ENCODE data around the gene PGC.

The PGC gene

DNA sequence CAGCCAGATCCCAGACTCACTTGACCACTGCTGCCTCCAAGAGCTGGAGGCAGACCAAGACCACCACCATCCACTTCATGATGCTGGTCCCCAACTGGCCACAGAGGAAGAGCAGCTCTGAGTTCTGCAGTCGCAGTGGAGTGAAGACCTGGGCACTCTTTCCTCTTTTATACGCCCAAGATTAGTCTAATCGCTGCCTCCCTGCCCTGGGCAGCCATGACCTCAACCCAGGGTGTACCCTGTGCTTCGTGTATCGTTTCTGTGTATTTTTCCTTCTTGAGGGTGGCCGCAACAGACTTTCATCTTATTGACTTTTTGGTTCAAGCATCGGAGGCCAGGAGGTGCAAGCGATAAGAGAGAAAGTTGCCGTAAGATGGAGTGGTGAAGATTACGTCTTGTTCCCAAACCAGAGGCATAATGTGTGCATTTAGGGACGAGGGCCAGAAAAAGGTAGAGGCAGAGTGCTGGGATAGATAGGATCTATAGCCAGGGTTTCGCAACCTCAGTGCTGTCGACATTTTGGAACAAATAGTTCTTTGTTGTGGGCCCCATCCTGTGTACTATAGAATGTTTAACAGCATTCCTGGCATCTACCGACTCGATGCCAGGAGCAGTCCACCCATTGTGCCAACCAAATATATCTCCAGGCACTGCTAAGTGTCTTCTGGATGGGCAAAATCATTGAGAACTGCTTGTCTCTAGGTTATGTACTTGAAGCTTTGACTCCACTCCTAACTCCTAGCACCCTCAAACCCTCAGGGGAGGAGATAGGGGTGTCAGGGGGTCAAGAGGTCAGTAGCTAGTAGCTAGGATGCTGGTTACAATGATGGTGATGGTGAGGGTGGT is at the start of gene PGC:
PGC (minus strand) TSS at position 142 of the 846 bp plus-strand sequence; CDS start at position 79, 63 bp downstream.
- ChIA-PET CTCF (no interaction called here), POLR2A (no interaction called here)
- DNase-seq (ENCODE audit: extremely low spot score) = no peak
- TF ChIP-seq, protein P1, sequence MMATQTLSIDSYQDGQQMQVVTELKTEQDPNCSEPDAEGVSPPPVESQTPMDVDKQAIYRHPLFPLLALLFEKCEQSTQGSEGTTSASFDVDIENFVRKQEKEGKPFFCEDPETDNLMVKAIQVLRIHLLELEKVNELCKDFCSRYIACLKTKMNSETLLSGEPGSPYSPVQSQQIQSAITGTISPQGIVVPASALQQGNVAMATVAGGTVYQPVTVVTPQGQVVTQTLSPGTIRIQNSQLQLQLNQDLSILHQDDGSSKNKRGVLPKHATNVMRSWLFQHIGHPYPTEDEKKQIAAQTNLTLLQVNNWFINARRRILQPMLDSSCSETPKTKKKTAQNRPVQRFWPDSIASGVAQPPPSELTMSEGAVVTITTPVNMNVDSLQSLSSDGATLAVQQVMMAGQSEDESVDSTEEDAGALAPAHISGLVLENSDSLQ (IDR thresholded peaks at IDR 0.05) = no peak
- TF ChIP-seq ARNT (IDR thresholded peaks at IDR 0.05) (no peak), BHLHE40 (IDR thresholded peaks at IDR 0.05; ENCODE audit: borderline replicate concordance) (no peak), TARDBP (IDR thresholded peaks at IDR 0.05) (no peak), SP1 (IDR thresholded peaks at IDR 0.05) (no peak)

DNA sequence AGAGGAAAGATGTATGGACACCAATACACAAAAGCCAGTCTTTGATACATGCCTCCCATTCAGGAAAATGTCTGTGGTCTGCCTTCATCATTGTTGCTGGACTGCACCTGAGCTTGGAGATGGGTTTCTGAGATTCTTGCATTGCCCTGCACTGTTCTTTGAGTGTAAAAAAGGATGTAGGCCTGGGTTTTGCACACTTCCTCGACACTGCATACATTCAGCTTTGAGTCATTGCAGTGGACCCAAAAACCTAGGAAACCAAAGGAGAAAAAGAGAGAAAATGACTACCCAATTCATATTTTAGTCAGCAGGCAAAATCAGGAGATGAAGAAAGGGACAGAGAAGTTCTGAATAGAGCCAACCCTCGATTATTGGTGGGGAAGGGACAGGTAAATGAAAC is 49.3 kb upstream of the PGC start:
- POLR2A ChIA-PET = interaction anchor here (0.7 kb wide), 1 partner anchor 9 kb away, joined by 4 read pairs; the partner anchor contains the start of gene TOMM6
- DNase-seq (ENCODE audit: extremely low spot score) = no peak
- TF ChIP-seq LEF1 (IDR thresholded peaks at IDR 0.05; ENCODE audit: borderline replicate concordance) (no peak), ZNF384 (IDR thresholded peaks at IDR 0.05) (no peak)
- CTCF ChIA-PET = no interaction called here

DNA sequence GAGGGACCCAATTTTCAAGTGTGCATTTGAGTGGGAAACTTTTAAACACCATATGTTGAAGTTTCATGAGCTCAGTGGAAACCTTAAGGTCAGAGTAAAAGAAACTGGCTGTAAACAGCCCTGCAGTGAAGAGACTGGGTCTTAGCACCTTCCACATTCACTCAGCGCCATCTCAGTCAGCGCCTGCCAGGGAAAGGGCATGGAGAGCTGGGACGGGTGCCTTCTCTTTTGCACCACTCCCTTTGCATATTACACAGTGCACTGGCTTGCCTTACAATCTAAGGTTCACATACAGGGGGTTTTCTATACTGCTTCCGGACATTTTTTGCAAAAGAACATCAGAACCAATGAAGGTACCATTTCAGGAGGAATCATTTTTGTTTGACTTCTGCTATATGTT is 44.8 kb upstream of the PGC start:
- POLR2A ChIA-PET = no interaction called here

DNA sequence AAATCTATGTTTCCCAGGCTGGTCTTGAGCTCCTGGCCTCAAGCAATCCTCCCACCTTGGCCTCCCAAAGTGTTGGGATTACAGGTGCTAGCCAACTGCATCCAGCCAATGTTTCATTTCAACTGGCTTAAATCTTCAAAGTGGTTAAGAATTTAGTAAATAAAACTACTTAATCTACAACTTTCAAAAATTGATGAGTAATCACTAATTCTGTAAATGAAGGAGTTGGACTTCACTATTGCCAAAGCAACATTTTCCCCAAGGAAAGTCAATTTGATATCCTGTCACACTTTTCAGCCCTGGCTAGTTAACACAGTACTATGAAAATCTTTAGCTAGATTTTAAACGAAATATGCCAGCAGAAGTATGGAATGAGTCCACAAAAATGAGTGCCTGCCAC is 44.1 kb upstream of the PGC start:
- CTCF ChIA-PET = no interaction called here
- no peak for DNase-seq (ENCODE audit: extremely low spot score)
- POLR2A ChIA-PET = no interaction called here
- TF ChIP-seq HDGF (IDR thresholded peaks at IDR 0.05; ENCODE audit: borderline replicate concordance) = no peak
- no peak for TF ChIP-seq L3MBTL2 (conservative IDR thresholded peaks at IDR 0.05)
- no peak for TF ChIP-seq FOXM1 (IDR thresholded peaks at IDR 0.05; ENCODE audit: borderline replicate concordance)
- no peak for TF ChIP-seq ARNT (IDR thresholded peaks at IDR 0.05)
- TF ChIP-seq ZNF384 (IDR thresholded peaks at IDR 0.05) = no peak
- TF ChIP-seq ELF4 (IDR thresholded peaks at IDR 0.05) = no peak
- no peak for TF ChIP-seq NFRKB (IDR thresholded peaks at IDR 0.05)
- TF ChIP-seq FOXK2 (IDR thresholded peaks at IDR 0.05) = no peak

More for the DNA sequence above, 44.8 kb upstream of the PGC start:
- TF ChIP-seq HDGF (IDR thresholded peaks at IDR 0.05; ENCODE audit: borderline replicate concordance) (no peak), ARNT (IDR thresholded peaks at IDR 0.05) (no peak), BHLHE40 (IDR thresholded peaks at IDR 0.05; ENCODE audit: borderline replicate concordance) (no peak), ELF4 (IDR thresholded peaks at IDR 0.05) (no peak), NFRKB (IDR thresholded peaks at IDR 0.05) (no peak), FOXA1 (IDR thresholded peaks at IDR 0.05) (no peak), CTBP1 (IDR thresholded peaks at IDR 0.05; ENCODE audit: borderline replicate concordance) (no peak)
- TF ChIP-seq, protein P1 (IDR thresholded peaks at IDR 0.05) = no peak
- DNase-seq (ENCODE audit: extremely low spot score) = no peak
- CTCF ChIA-PET = no interaction called here

DNA sequence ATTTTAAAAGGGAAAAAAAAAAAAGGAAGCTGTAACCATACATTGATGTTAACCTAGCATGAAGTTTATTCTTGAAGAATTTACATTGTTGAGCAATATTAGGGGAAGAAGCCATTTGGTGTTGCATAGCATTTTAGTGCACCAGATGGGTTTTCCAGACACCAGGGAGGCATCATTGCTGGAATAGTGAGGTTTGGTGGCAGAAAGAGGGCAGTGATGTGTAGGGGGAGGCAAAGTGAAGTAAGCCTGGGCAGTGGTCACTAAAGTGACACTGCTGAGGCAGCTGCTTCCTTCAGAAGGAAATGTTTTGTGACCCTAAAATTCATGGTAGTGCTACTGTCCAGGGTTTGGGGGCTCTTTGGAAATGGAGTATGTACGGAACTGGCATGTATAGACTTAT is 42.8 kb upstream of the PGC start:
- no peak for DNase-seq (ENCODE audit: extremely low spot score)
- CTCF ChIA-PET = no interaction called here
- POLR2A ChIA-PET = no interaction called here

DNA sequence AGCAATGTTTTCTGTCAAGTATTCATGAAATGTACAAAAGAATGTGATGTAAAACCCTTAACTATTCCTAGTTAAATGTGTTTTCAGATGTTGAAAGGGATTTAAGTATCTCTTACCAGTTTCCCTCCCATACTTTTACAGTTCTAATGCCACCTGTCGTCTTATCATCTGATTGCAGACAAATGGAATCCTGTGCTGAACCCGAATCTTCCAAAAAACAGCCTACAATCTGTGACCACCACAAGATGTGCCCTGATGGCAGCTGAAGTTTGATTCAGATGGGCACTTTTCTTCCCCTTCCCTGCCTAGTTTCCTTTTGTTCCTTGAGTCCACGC is 42.2 kb upstream of the PGC start:
- ChIA-PET POLR2A (no interaction called here), CTCF (no interaction called here)
- TF ChIP-seq NFRKB (IDR thresholded peaks at IDR 0.05) (no peak), ARNT (IDR thresholded peaks at IDR 0.05) (no peak), ELF4 (IDR thresholded peaks at IDR 0.05) (no peak), TARDBP (IDR thresholded peaks at IDR 0.05) (no peak), SP1 (IDR thresholded peaks at IDR 0.05) (no peak), FOXK2 (IDR thresholded peaks at IDR 0.05) (no peak)
- no peak for DNase-seq (ENCODE audit: extremely low spot score)

More for the DNA sequence above, 42.8 kb upstream of the PGC start:
- TF ChIP-seq HDGF (IDR thresholded peaks at IDR 0.05; ENCODE audit: borderline replicate concordance) (no peak), CTBP1 (IDR thresholded peaks at IDR 0.05; ENCODE audit: borderline replicate concordance) (no peak)

DNA sequence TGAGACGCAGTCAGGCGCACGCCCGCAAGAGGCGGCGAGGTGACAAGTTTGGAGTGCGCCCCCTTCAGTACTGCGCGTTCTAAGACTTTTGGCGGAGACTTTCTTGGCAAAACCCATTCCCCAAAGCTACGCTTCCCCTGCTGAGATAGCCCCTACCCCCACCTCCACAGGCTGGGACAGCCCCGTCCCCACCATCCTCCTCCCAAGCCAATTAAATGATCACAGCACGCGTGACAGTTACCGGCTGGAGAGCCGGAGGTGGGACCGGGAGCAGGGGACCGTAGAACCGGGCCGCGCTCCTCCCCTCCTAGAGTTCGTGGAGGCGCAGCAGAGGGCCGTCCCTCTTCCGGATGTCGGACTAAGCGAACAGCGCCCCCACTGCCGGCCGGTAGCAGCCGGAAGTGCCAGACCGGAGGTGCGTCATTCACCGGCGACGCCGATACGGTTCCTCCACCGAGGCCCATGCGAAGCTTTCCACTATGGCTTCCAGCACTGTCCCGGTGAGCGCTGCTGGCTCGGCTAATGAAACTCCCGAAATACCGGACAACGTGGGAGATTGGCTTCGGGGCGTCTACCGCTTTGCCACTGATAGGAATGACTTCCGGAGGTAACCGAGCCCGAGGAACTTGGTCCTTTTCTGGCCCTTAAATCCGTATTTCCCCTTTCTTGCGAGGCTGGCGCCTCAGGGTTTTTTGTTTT is 40.2 kb upstream of the PGC start, which contains the start of gene TOMM6:
TOMM6 (plus strand) TSS at position 476 of the 699 bp plus-strand sequence; CDS start at position 480, 4 bp downstream.
- peak; percentile 88 for DNase-seq (ENCODE audit: extremely low spot score)
- CTCF ChIA-PET = interaction anchor here (0.6 to 3.1 kb wide), 19 partner anchors 14 to 508 kb away, joined by 3 to 37 read pairs (median 3); partner anchors contain the start of genes BYSL, MED20 and TAF8
- POLR2A ChIA-PET = interaction anchor here (0.7 to 2.7 kb wide), 25 partner anchors 9 to 268 kb away, joined by 3 to 15 read pairs (median 4); partner anchors contain the start of genes BYSL, MED20, TAF8 and USP49
- TF ChIP-seq ELF4 (IDR thresholded peaks at IDR 0.05) (peak; percentile 91), NFRKB (IDR thresholded peaks at IDR 0.05) (no peak; the same call in 1 of the 2 replicates), CTBP1 (IDR thresholded peaks at IDR 0.05; ENCODE audit: borderline replicate concordance) (peak; percentile 8; the same call in 1 of the 2 replicates), SP1 (IDR thresholded peaks at IDR 0.05) (no peak)
- TF ChIP-seq, protein P1 (IDR thresholded peaks at IDR 0.05) = peak; percentile 43; the same call in 1 of the 2 replicates
